Measurements from ENCODE around the gene GYS2.

- TF ChIP-seq CTCF (IDR thresholded peaks at IDR 0.05): no peak
- no peak for TF ChIP-seq POLR2AphosphoS5 (IDR thresholded peaks at IDR 0.05)
- no peak for TF ChIP-seq POLR2A (IDR thresholded peaks at IDR 0.05)
Measured at GRCh38 chr12:21518451-21518850, 86.2 kb downstream of the GYS2 start.
